ENCODE data around the gene MAFF. TPM values are rescaled to one million over a fixed set of nuclear protein-coding genes. Genes with fewer than 3 reads are reported as not detected.

Gene MAFF
- total RNA-seq, 1 experiment from 2014 or later, result 5.8 TPM

DNA sequence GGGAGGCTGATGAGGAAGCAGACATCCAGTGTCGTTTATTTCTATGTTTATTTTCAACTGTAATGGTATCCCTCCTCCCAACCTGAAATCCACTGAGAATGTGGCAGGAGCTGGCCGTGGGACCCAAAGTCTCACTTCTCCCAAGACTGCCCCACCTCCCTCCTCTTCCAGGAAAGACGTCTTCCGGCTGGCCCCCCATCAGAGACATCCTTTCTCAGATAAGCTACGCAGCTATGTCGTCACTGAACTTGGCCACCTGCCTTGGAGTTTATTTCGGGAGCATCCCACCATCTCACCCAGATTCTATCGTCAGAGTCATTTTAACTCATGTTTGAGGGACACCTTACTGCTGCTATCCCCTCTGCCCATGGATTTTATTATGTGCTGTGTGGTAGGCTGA, 57.1 kb downstream of the MAFF start:
- Histone ChIP-seq H3K23me2 (ENCODE audit: insufficient read length, low read depth, low read length, poor library complexity, severe bottlenecking) (no peaks in the 10 kb centered on the region), H4K8ac (replicated peaks; ENCODE audit: insufficient read length, low read depth, low read length) (no peak overlapping the region), H3T11ph (ENCODE audit: low read length) (no peak overlapping the region), H2BK120ac (ENCODE audit: low read depth, low read length, poor library complexity, severe bottlenecking) (no peak overlapping the region), H3K23ac (ENCODE audit: insufficient read length, low read depth, low read length) (no peak overlapping the region), H4K91ac (ENCODE audit: insufficient read length, low read depth, low read length) (no peak overlapping the region), H3K27ac (ENCODE audit: insufficient read length, low read depth, low read length) (no peak overlapping the region), H3K56ac (ENCODE audit: insufficient read length, low read depth, low read length) (no peak overlapping the region), H2BK20ac (ENCODE audit: low read depth, low read length, poor library complexity, severe bottlenecking) (no peak overlapping the region), H3K4me1 (ENCODE audit: insufficient read depth, low read length) (no peaks in the 10 kb centered on the region), H3K27me3 (ENCODE audit: insufficient read depth, low read length) (no peaks in the 10 kb centered on the region), H3K9ac (ENCODE audit: extremely low read depth, insufficient read length, low read length) (no peak overlapping the region), H3K79me2 (ENCODE audit: insufficient read depth, low read length) (no peaks in the 10 kb centered on the region; the same call in 1 of the 2 replicates), H2AFZ (ENCODE audit: low read length) (no peak overlapping the region), H3K18ac (ENCODE audit: insufficient read length, low read depth, low read length) (no peak overlapping the region), H3K9me3 (ENCODE audit: control insufficient read depth, low read depth, low read length) (no peaks in the 10 kb centered on the region), H2BK15ac (ENCODE audit: low read depth, low read length) (no peak overlapping the region), H2BK12ac (ENCODE audit: insufficient read length, low read depth, low read length) (no peak overlapping the region), H3K4me2 (ENCODE audit: insufficient read depth, insufficient read length, low read length) (no peak overlapping the region), H2BK5ac (ENCODE audit: insufficient read length, low read length) (no peak overlapping the region), H3K14ac (ENCODE audit: insufficient read depth, low read length) (no peak overlapping the region), H4K5ac (ENCODE audit: insufficient read length, low read depth, low read length) (no peak overlapping the region), H3K4ac (ENCODE audit: low read depth, low read length) (no peak overlapping the region), H2AK5ac (ENCODE audit: insufficient read length, low read length) (no peak overlapping the region), H4K20me1 (ENCODE audit: control insufficient read depth, insufficient read depth, insufficient read length) (peaks cover 2% of the 10 kb centered on the region), H3K79me1 (ENCODE audit: insufficient read depth, low read depth, low read length, poor library complexity, severe bottlenecking) (peaks cover 3% of the 10 kb centered on the region)
- H3K4me1 Mint-ChIP-seq, result peaks cover 25 to 41% of the 10 kb centered on the region in 2 experiments
- TF ChIP-seq, protein P1, sequence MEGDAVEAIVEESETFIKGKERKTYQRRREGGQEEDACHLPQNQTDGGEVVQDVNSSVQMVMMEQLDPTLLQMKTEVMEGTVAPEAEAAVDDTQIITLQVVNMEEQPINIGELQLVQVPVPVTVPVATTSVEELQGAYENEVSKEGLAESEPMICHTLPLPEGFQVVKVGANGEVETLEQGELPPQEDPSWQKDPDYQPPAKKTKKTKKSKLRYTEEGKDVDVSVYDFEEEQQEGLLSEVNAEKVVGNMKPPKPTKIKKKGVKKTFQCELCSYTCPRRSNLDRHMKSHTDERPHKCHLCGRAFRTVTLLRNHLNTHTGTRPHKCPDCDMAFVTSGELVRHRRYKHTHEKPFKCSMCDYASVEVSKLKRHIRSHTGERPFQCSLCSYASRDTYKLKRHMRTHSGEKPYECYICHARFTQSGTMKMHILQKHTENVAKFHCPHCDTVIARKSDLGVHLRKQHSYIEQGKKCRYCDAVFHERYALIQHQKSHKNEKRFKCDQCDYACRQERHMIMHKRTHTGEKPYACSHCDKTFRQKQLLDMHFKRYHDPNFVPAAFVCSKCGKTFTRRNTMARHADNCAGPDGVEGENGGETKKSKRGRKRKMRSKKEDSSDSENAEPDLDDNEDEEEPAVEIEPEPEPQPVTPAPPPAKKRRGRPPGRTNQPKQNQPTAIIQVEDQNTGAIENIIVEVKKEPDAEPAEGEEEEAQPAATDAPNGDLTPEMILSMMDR (conservative IDR thresholded peaks at IDR 0.05), result no peak
- H3K36me3 Mint-ChIP-seq (ENCODE audit: insufficient read depth in 1 of 3, low read depth in 3 of 3), result peaks cover 0 to 11% (median 0%) of the 10 kb centered on the region in 3 experiments; a peak in 4 of 7 replicates
- no peak overlapping the region; a peak in 1 of 5 replicates for H3K4me3 Mint-ChIP-seq
- WGBS (ENCODE audit: extremely low coverage, insufficient read length, low lambda C conversion rate), result no CpG with 5 or more reads among the region's 8 CpGs
- no peaks in the 10 kb centered on the region for H3K9me3 Mint-ChIP-seq
- DNase-seq, result no peak
- no peaks in the 10 kb centered on the region for H3K27me3 Mint-ChIP-seq (ENCODE audit: low read depth)
- peak overlapping the region; percentile 41 to 79 (median 42); a peak in 4 of 7 replicates for H3K27ac Mint-ChIP-seq
